ENCODE data around the gene PANK1.

The PANK1 gene

GRCh38 chr10:89644967-89645741 lies at the start of gene PANK1:
TSS of gene PANK1 (minus strand) at chr10:89645242. CDS start at chr10:89644891, 351 bp downstream.
- DNase-seq, result peak; percentile 79

- no peak for DNase-seq
Observed at GRCh38 chr10:89693176-89693575, 48.1 kb upstream of the PANK1 start.

GRCh38 chr10:89692416-89692815 lies 47.4 kb upstream of the PANK1 start:
- no peak for DNase-seq

- no peak for DNase-seq
Observed at GRCh38 chr10:89690027-89690426, 45.0 kb upstream of the PANK1 start.

- no peak for DNase-seq
Observed at GRCh38 chr10:89685936-89686335, 40.9 kb upstream of the PANK1 start.

GRCh38 chr10:89684604-89685003 lies 39.6 kb upstream of the PANK1 start:
- DNase-seq, result peak; percentile 77

- DNase-seq, result no peak
Observed at GRCh38 chr10:89683883-89684282, 38.8 kb upstream of the PANK1 start.

- DNase-seq, result no peak
Observed at GRCh38 chr10:89679986-89680385, 34.9 kb upstream of the PANK1 start.

GRCh38 chr10:89677341-89677740 lies 32.3 kb upstream of the PANK1 start:
- no peak for DNase-seq

- no peak for DNase-seq
Observed at GRCh38 chr10:89670926-89671325, 25.9 kb upstream of the PANK1 start.

GRCh38 chr10:89669985-89670384 lies 24.9 kb upstream of the PANK1 start:
- no peak for DNase-seq

GRCh38 chr10:89668386-89669071 lies 23.5 kb upstream of the PANK1 start:
- DNase-seq, result no peak

GRCh38 chr10:89666138-89666537 lies 21.1 kb upstream of the PANK1 start:
- no peak for DNase-seq

- no peak for DNase-seq
Observed at GRCh38 chr10:89665302-89665701, 20.3 kb upstream of the PANK1 start.

GRCh38 chr10:89664203-89664602 lies 19.2 kb upstream of the PANK1 start:
- DNase-seq, result no peak

GRCh38 chr10:89663144-89663543 lies 18.1 kb upstream of the PANK1 start:
- DNase-seq, result no peak

- DNase-seq, result no peak
Observed at GRCh38 chr10:89662596-89662995, 17.6 kb upstream of the PANK1 start.

- DNase-seq, result no peak
Observed at GRCh38 chr10:89659143-89660131, 14.4 kb upstream of the PANK1 start.

- DNase-seq, result no peak
Observed at GRCh38 chr10:89657302-89657701, 12.3 kb upstream of the PANK1 start.

- DNase-seq, result no peak
Observed at GRCh38 chr10:89655722-89656121, 10.7 kb upstream of the PANK1 start.

- DNase-seq, result no peak
Observed at GRCh38 chr10:89653410-89653869, 8.4 kb upstream of the PANK1 start.

- DNase-seq, result no peak
Observed at GRCh38 chr10:89652806-89653370, 7.8 kb upstream of the PANK1 start.
